A549 (cell line): Measurements from ENCODE around the gene TMEM141. TPM values are rescaled to one million over a fixed set of nuclear protein-coding genes. Genes with fewer than 3 reads are reported as not detected.

ENCODE experiments used
- ATAC-seq, 2 experiments: fragments of 200-7000 bp in 1 of 2; fragments of >200 bp in 1 of 2; cut with Nextera tagmentation in 1 of 2; cut with Tn5 transposase in 1 of 2; 3 replicates each; pipeline versions ENCODE4 v1.8.0 to v1.9.1; 2018 to 2020; ENCODE audit warnings: mild to moderate bottlenecking in 1 of 2, moderate library complexity in 1 of 2
- CTCF ChIA-PET: fragments of 300-600 bp; sonication (Branson Sonifier 250); formaldehyde crosslinking; extraction: SDS; loops from one replicate; lab custom pipeline; 2021; ENCODE audit warnings: antibody characterized with exemption, inconsistent platforms; lab: Yijun Ruan, JAX
- POLR2A ChIA-PET: fragments of 350-600 bp; formaldehyde crosslinking; extraction: SDS; loops from one replicate; lab custom pipeline; 2021; ENCODE audit warnings: antibody characterized with exemption, inconsistent platforms; lab: Yijun Ruan, JAX
- DNase-seq, 2 experiments: peaks; one replicate each; pipeline versions ENCODE4 v3.0.0 to v3.0.0-alpha.2; 2011 to 2016; ENCODE audit warnings: low read depth in 1 of 2, low spot score in 1 of 2
- FAIRE-seq: peaks from 2 replicates; lab custom pipeline; 2011; peaks lifted over from hg19 to GRCh38; lab: Jason Lieb, UNC
- H3K27ac ChIP-seq, 2 experiments: fragments of >200 bp; sonication (Bioruptor Twin); formaldehyde crosslinking; 3 replicates each; pipeline ENCODE4 v1.5.1; 2016 to 2017
- H3K4me1 ChIP-seq: fragments of >200 bp; sonication (Bioruptor Twin); formaldehyde crosslinking; 3 replicates; pipeline ENCODE4 v1.6.1; 2016
- H3K4me2 ChIP-seq: fragments of >200 bp; sonication (Bioruptor Twin); formaldehyde crosslinking; 3 replicates; pipeline ENCODE4 v1.6.1; 2016
- H3K4me3 ChIP-seq: fragments of >200 bp; sonication (Bioruptor Twin); formaldehyde crosslinking; 3 replicates; pipeline ENCODE4 v1.5.1; 2016
- H3K9me3 ChIP-seq: fragments of >200 bp; sonication (Bioruptor Twin); formaldehyde crosslinking; 3 replicates; pipeline ENCODE4 v1.6.1; 2016
- BCL3 ChIP-seq: fragments of >200 bp; sonication (Bioruptor Twin); formaldehyde crosslinking; IDR thresholded peaks from 3 replicates; pipeline ENCODE4 v1.6.1; 2016
- CBX8 ChIP-seq: fragments of 200-600 bp; sonication (generic); IDR thresholded peaks from 2 replicates; pipeline ENCODE4 v1.6.1; 2016
- CEBPB ChIP-seq, 2 experiments: fragments of >200 bp in 1 of 2; sonication (Bioruptor Twin) in 1 of 2; formaldehyde crosslinking in 1 of 2; IDR thresholded peaks; 2 replicates each; pipeline ENCODE4 v1.6.1; 2012 to 2016
- CHD2 ChIP-seq: fragments of 150-350 bp; IDR thresholded peaks from 2 replicates; pipeline ENCODE4 v1.6.1; 2014; ENCODE audit warnings: low read length; ENCODE audit not compliant: partially characterized antibody
- CHD4 ChIP-seq: fragments of 200-600 bp; sonication (generic); IDR thresholded peaks from 2 replicates; pipeline ENCODE4 v1.6.1; 2016; ENCODE audit warnings: antibody characterized with exemption, mild to moderate bottlenecking, borderline replicate concordance
- EHF ChIP-seq: fragments of 250-450 bp; sonication (Bioruptor Pico); IDR thresholded peaks from 2 replicates; pipeline ENCODE4 v1.5.0; 2020; ENCODE audit warnings: mild to moderate bottlenecking
- EHMT2 ChIP-seq: fragments of 200-600 bp; sonication (generic); IDR thresholded peaks from 2 replicates; pipeline ENCODE4 v1.6.1; 2016; ENCODE audit warnings: antibody characterized with exemption, low read depth, mild to moderate bottlenecking, moderate library complexity
- FOSB ChIP-seq: fragments of 250-450 bp; sonication (Bioruptor Pico); IDR thresholded peaks from 2 replicates; pipeline ENCODE4 v1.5.0; 2020; ENCODE audit warnings: mild to moderate bottlenecking, moderate library complexity
- HOXB13 ChIP-seq: fragments of 250-450 bp; sonication (Bioruptor Pico); IDR thresholded peaks from 2 replicates; pipeline ENCODE4 v1.5.0; 2020; ENCODE audit warnings: low read depth, mild to moderate bottlenecking, moderate library complexity
- MAZ ChIP-seq: fragments of 150-350 bp; IDR thresholded peaks from 2 replicates; pipeline ENCODE4 v1.6.1; 2014; ENCODE audit warnings: antibody characterized with exemption, low read depth, low read length, borderline replicate concordance
- NPAS2 ChIP-seq: fragments of 250-450 bp; sonication (Bioruptor Pico); IDR thresholded peaks from 2 replicates; pipeline ENCODE4 v1.8.0; 2022; ENCODE audit warnings: mild to moderate bottlenecking, moderate library complexity, borderline replicate concordance
- NR3C1 ChIP-seq: fragments of >200 bp; sonication (Bioruptor Twin); formaldehyde crosslinking; IDR thresholded peaks from 3 replicates; pipeline ENCODE4 v1.6.1; 2017
- POLR2AphosphoS2 ChIP-seq: conservative IDR thresholded peaks from 2 replicates; pipeline ENCODE4 v1.6.1; 2012; ENCODE audit warnings: low read length, improper control_type of control experiment, inconsistent platforms
- RAD21 ChIP-seq, 2 experiments: fragments of >200 bp in 1 of 2; sonication (Bioruptor Twin) in 1 of 2; formaldehyde crosslinking in 1 of 2; IDR thresholded peaks in 1 of 2; conservative IDR thresholded peaks in 1 of 2; 2 replicates in 1 of 2; 3 replicates in 1 of 2; pipeline ENCODE4 v1.6.1; 2012 to 2018; ENCODE audit warnings: inconsistent platforms in 1 of 2
- RFX5 ChIP-seq: fragments of 450-650 bp; IDR thresholded peaks from 2 replicates; pipeline ENCODE4 v1.7.1; 2014; ENCODE audit warnings: antibody characterized with exemption, mild to moderate bottlenecking, moderate library complexity
- SMC3 ChIP-seq: fragments of >200 bp; sonication (Bioruptor Twin); formaldehyde crosslinking; IDR thresholded peaks from 3 replicates; pipeline ENCODE4 v1.6.1; 2018; ENCODE audit warnings: inconsistent platforms
- SREBF2 ChIP-seq: fragments of 450-650 bp; IDR thresholded peaks from 2 replicates; pipeline ENCODE4 v1.6.1; 2014; ENCODE audit warnings: mild to moderate bottlenecking, moderate library complexity
- TP53 ChIP-seq: fragments of 250-450 bp; sonication (Bioruptor Pico); IDR thresholded peaks from 2 replicates; pipeline ENCODE4 v1.5.0; 2021; ENCODE audit warnings: mild to moderate bottlenecking, moderate library complexity
- WGBS: methylation state at CpG from one replicate; pipeline ENCODE4 v1.1.6; 2017; ENCODE audit errors: missing lambda C conversion rate; 5-methylcytosine and 5-hydroxymethylcytosine counted together
- polyA plus RNA-seq, 4 experiments: library from polyadenylated mRNA; depleted of rRNA in 3 of 4; stranded (reverse); fragments of >200 nt; fragmentation: RNase III in 1 of 4; extraction: RNeasy Plus Mini Kit Qiagen cat#74134 plus additional on column Dnase treatment in 1 of 4; gene quantifications; 2 replicates in 3 of 4; 3 replicates in 1 of 4; pipeline ENCODE4 v1.2.3, GENCODE V29; 2011 to 2017
- TF ChIP-seq, protein P1 (sequence below): fragments of 250-450 bp; sonication (Bioruptor Pico); IDR thresholded peaks from 2 replicates; pipeline ENCODE4 v1.5.0; 2021; ENCODE audit warnings: mild to moderate bottlenecking, moderate library complexity, borderline replicate concordance
- TF ChIP-seq, protein P2 (sequence below): fragments of >200 bp; sonication (Bioruptor Twin); formaldehyde crosslinking; IDR thresholded peaks from 3 replicates; pipeline ENCODE4 v1.5.1; 2016

TMEM141 gene
- polyA plus RNA-seq, 2 of the 4 experiments (the other 2 are of a cell fraction): 64.5 to 70.7 TPM

- DNase-seq: peak in 1 of 2 experiments; percentile 54
- no peak for FAIRE-seq
- Histone ChIP-seq H3K27ac (peak overlapping the region; percentile 91 to 94), H3K4me2 (peak overlapping the region; percentile 93), H3K4me1 (peaks cover 45% of the 10 kb centered on the region), H3K4me3 (peak overlapping the region; percentile 88), H3K9me3 (no peaks in the 10 kb centered on the region)
- peak; percentile 36 to 43 for ATAC-seq
- ChIA-PET CTCF (interaction anchor here (0.7 to 26.2 kb wide), 30 partner anchors 8 to 276 kb away, joined by 3 to 625 read pairs (median 4); partner anchors contain the start of genes AJM1, LCN15, LCN8 and RABL6), POLR2A (no interaction called here)
- TF ChIP-seq, protein P1, sequence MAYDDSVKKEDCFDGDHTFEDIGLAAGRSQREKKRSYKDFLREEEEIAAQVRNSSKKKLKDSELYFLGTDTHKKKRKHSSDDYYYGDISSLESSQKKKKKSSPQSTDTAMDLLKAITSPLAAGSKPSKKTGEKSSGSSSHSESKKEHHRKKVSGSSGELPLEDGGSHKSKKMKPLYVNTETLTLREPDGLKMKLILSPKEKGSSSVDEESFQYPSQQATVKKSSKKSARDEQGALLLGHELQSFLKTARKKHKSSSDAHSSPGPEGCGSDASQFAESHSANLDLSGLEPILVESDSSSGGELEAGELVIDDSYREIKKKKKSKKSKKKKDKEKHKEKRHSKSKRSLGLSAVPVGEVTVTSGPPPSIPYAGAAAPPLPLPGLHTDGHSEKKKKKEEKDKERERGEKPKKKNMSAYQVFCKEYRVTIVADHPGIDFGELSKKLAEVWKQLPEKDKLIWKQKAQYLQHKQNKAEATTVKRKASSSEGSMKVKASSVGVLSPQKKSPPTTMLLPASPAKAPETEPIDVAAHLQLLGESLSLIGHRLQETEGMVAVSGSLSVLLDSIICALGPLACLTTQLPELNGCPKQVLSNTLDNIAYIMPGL: 0 out of 2 replicates have a peak, but pooled peaks have one; percentile 26
- TF ChIP-seq SMC3 (peak; percentile 57), MAZ (no peak), SREBF2 (no peak), EHF (no peak), POLR2AphosphoS2 (no peak), BCL3 (0 out of 3 replicates have a peak, but pooled peaks have one; percentile 23), RFX5 (no peak), TP53 (no peak), FOSB (CRISPR knock-in tag) (no peak), NR3C1 (no peak), EHMT2 (no peak), HOXB13 (no peak), CHD2 (no peak), RAD21 (conservative IDR thresholded peaks at IDR 0.05 in 1 of 2, IDR thresholded peaks at IDR 0.05 in 1 of 2) (peak; percentile 42 to 52; a peak in 4 of 5 replicates)
- TF ChIP-seq, protein P2, sequence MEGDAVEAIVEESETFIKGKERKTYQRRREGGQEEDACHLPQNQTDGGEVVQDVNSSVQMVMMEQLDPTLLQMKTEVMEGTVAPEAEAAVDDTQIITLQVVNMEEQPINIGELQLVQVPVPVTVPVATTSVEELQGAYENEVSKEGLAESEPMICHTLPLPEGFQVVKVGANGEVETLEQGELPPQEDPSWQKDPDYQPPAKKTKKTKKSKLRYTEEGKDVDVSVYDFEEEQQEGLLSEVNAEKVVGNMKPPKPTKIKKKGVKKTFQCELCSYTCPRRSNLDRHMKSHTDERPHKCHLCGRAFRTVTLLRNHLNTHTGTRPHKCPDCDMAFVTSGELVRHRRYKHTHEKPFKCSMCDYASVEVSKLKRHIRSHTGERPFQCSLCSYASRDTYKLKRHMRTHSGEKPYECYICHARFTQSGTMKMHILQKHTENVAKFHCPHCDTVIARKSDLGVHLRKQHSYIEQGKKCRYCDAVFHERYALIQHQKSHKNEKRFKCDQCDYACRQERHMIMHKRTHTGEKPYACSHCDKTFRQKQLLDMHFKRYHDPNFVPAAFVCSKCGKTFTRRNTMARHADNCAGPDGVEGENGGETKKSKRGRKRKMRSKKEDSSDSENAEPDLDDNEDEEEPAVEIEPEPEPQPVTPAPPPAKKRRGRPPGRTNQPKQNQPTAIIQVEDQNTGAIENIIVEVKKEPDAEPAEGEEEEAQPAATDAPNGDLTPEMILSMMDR: peak; percentile 100
- 7% methylated on average over 16 of the region's 29 CpGs for WGBS
These were observed 552 bp downstream of the TMEM141 start for GRCh38 chr9:136791516-136792276.

DNA sequence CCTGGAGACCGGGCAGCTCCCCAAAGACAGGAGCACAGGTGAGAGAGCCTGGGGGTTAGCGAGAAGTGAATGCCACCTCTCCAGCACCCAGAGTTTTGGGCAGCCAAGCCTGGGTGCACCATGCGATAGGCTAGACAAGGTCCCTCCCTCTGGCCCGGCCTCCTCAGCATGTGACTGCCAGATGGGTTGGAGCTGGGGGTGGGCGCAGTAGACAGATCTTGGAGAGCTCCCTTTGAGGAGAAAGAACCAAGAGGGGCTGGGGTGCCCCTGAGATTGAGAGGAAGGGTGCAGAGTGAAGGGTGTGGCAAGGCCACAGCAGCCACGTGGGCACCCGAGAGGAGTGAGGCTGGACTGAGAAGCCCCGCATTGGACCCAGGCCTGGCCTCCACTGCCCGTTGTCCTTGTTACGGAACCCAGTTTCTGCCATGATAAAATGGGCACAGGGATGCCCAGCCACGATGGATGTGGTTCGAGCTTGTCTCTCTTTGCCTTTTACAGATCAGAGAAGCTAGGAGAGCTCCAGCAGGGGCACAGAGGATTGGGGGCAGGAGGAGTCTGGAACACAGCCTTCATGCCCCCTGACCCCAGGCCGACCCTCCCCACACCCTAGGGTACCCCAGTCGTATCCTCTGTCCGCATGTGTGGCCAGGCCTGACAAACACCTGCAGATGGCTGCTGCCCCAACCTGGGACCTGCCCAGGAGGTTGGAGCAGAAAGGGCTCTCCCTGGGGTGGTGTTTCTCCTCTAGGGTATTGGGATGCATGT lies 1.4 kb downstream of the TMEM141 start:
- no peak for ATAC-seq
- Histone ChIP-seq H3K9me3 (no peaks in the 10 kb centered on the region), H3K4me2 (peak overlapping the region; percentile 93), H3K27ac (peak overlapping the region in 1 of 2 experiments; percentile 94; a peak in 3 of 6 replicates), H3K4me1 (peaks cover 45% of the 10 kb centered on the region), H3K4me3 (peak overlapping the region; percentile 88; the same call in 2 of the 3 replicates)
- ChIA-PET POLR2A (no interaction called here), CTCF (interaction anchor here (0.6 to 5.7 kb wide), 30 partner anchors 9 to 1892 kb away, joined by 3 to 110 read pairs (median 4); partner anchors contain the start of genes AJM1 and RABL6)
- FAIRE-seq: no peak
- no peak for TF ChIP-seq CEBPB (IDR thresholded peaks at IDR 0.05)
- TF ChIP-seq NPAS2 (CRISPR knock-in tag): no peak
- TF ChIP-seq CHD4: no peak
- no peak for TF ChIP-seq CBX8
- DNase-seq: no peak
- WGBS: 82% methylated on average over 14 of the region's 15 CpGs
